AG04449 (cell line): ENCODE measurements around the gene ELOVL5.

Source experiments
- CTCF ChIA-PET: fragments of 350-600 bp; formaldehyde crosslinking; extraction: SDS; loops from one replicate; lab custom pipeline; 2021; ENCODE audit warnings: antibody characterized with exemption; lab: Yijun Ruan, JAX
- POLR2A ChIA-PET: fragments of 400-600, 350-600 bp; formaldehyde crosslinking; extraction: SDS; loops from one replicate; lab custom pipeline; 2020; ENCODE audit warnings: antibody characterized with exemption, inconsistent platforms; lab: Yijun Ruan, JAX
- DNase-seq: peaks from one replicate; pipeline ENCODE4 v3.0.0-alpha.2; 2010; ENCODE audit warnings: low read depth, low spot score
- H3K4me3 ChIP-seq: 2 replicates; pipeline ENCODE4 v1.5.1; 2011; ENCODE audit warnings: low read depth, mild to moderate bottlenecking, control low read depth, low read length
- TF ChIP-seq, protein P1 (sequence below): IDR thresholded peaks from one replicate; pipeline ENCODE4 v1.5.1; 2011; ENCODE audit warnings: mild to moderate bottlenecking, moderate library complexity, low read length, control low read depth, inconsistent platforms; ENCODE audit not compliant: insufficient read depth; ENCODE audit errors: missing control alignments

The ELOVL5 gene

DNA sequence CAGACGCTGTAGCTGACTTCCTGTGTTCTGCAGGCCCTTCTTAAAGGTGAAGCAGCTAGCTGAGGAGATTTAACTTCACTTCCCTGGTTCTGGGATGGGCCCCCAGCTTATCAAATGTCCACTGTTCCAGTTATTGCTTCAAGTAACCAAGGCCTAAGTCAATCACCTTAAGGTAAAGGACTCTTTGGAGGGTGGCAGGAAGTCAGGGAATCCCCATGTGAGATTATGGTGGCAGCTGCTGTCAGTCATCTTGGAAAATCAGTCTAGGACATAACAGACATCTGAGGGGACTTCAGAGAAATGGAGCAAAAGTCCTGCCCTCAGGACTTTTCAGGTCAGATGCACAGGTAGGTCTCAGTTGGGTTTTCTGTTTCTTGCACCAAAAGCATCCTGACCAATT is 3.8 kb downstream of the ELOVL5 start:
- POLR2A ChIA-PET, result interaction anchor here (1.1 kb wide), 1 partner anchor 15 kb away, joined by 4 read pairs; no protein-coding TSS in a partner anchor
- H3K4me3 ChIP-seq, result no peak overlapping the region
- TF ChIP-seq, protein P1, sequence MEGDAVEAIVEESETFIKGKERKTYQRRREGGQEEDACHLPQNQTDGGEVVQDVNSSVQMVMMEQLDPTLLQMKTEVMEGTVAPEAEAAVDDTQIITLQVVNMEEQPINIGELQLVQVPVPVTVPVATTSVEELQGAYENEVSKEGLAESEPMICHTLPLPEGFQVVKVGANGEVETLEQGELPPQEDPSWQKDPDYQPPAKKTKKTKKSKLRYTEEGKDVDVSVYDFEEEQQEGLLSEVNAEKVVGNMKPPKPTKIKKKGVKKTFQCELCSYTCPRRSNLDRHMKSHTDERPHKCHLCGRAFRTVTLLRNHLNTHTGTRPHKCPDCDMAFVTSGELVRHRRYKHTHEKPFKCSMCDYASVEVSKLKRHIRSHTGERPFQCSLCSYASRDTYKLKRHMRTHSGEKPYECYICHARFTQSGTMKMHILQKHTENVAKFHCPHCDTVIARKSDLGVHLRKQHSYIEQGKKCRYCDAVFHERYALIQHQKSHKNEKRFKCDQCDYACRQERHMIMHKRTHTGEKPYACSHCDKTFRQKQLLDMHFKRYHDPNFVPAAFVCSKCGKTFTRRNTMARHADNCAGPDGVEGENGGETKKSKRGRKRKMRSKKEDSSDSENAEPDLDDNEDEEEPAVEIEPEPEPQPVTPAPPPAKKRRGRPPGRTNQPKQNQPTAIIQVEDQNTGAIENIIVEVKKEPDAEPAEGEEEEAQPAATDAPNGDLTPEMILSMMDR, result no peak
- no peak for DNase-seq
- CTCF ChIA-PET, result interaction anchor here (1.0 to 6.5 kb wide), 3 partner anchors 51 to 173 kb away, joined by 3 to 24 read pairs (median 4); no protein-coding TSS in a partner anchor

DNA sequence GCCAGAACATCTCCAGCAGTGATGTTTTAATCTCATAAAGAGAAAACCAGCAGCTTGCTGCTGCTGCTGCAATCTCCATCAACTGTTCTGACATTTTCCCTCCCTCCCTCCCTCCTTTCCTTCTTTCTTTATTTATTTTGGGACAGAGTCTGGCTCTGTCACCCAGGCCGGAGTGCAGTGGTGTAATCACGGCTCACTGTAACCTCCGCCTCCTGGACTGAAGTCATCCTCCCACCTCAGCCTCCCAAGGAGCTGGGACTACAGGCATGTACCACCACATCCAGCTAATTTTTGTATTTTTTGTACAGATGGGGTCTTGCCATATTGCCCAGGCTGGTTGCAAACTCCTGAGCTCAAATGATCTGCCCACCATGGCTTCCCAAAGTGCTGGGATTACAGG is 5.7 kb downstream of the ELOVL5 start:
- ChIA-PET POLR2A (no interaction called here), CTCF (interaction anchor here (1.1 kb wide), 1 partner anchor 12 kb away, joined by 3 read pairs; no protein-coding TSS in a partner anchor)
- H3K4me3 ChIP-seq, result no peak overlapping the region
- TF ChIP-seq, protein P1, result no peak
- DNase-seq, result no peak

DNA sequence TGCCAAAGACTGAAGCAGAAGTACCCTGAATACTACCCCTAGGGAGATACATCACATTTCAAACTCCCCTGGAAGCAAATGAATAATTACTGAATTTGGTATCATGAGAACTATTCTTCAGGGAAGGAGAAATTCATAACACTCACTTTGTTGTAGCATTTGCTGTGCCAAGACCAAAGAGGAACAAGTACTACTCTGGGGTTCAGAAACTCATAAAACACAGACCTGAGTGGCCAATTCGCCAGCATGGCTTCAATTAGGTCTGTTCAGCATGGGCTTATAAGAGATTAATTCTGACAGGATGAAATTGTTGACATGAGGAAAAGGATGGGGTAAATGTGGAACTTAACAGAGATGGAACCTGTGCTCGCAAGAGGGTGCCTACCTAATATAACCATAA is 6.5 kb downstream of the ELOVL5 start:
- CTCF ChIA-PET, result no interaction called here
- TF ChIP-seq, protein P1, result no peak
- no peak overlapping the region for H3K4me3 ChIP-seq
- DNase-seq, result no peak
- POLR2A ChIA-PET, result no interaction called here

DNA sequence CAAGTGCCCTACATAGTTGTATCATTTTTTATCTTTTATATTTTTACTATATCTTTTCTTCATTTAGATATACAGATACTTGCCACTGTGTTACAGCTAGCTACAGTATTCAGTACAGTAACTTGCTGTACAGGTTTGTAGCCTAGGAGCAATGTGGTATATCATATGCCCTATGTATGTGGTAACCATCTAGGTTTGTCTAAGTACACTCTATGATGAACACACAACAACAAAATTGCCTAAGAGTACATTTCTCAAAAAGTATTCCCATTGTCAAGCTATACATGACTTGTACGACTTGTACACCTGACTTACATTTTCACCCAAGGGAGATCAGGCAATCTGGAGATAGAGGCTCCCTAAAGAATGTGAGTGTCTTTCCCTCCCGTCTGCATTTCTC is 8.2 kb downstream of the ELOVL5 start:
- no peak overlapping the region for H3K4me3 ChIP-seq
- CTCF ChIA-PET, result interaction anchor here (1.1 to 1.9 kb wide), 5 partner anchors 9 to 41 kb away, joined by 3 to 8 read pairs (median 5); no protein-coding TSS in a partner anchor
- POLR2A ChIA-PET, result no interaction called here
- TF ChIP-seq, protein P1, result no peak
- DNase-seq, result no peak

DNA sequence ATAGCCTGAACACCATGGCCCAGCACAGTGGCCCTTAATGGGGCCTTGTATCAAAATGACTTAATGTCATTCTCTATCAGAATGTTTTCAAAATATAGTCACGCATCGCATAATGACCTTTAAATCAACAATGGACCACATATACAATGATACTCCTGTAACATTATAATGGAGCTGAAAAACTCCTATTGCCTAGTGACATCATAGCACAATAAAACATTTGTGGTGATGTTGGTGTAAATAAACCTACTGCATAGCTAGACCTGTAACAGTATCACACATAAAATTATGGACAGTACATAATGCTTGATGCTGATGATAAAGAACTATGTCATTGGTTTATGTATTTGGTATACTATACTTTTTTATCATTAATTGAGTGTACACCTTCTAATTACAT is 9.3 kb downstream of the ELOVL5 start:
- POLR2A ChIA-PET, result no interaction called here
- H3K4me3 ChIP-seq, result no peak overlapping the region
- DNase-seq, result no peak
- CTCF ChIA-PET, result interaction anchor here (1.1 to 1.9 kb wide), 2 partner anchors 8 to 11 kb away, joined by 4 to 7 read pairs; no protein-coding TSS in a partner anchor
- TF ChIP-seq, protein P1, result no peak

DNA sequence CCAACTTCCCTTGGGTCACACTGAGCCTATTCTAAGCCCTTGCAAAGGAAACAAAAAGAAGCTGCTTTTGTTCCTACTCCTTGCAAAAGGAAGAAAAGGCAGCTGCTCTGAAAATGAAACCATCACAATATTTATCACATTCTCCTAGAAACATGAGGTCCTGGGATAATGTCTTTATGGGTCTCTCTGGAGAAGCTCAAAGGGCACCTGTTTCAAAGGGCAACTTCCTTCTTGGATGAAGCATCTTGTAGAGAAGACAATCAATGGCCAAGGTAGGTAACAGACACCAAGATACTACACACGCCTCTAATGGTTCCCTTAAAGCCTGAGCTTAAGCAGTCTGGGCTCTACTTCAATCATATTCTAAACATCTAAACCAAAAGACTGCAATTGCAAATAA is 10.4 kb downstream of the ELOVL5 start:
- H3K4me3 ChIP-seq, result no peak overlapping the region
- TF ChIP-seq, protein P1, result no peak
- CTCF ChIA-PET, result interaction anchor here (1.8 to 1.9 kb wide), 2 partner anchors 11 to 167 kb away, joined by 6 to 7 read pairs; partner anchors contain the start of gene ELOVL5
- POLR2A ChIA-PET, result no interaction called here
- DNase-seq, result no peak
